Lower leg skin (tissue), 3 donors: Measurements from ENCODE around the gene MYO3B.

Source experiments
- POLR2A ChIP-seq, 2 donors: fragments of 450-650 bp; IDR thresholded peaks; one replicate each; pipeline ENCODE4 v1.6.1; 2016 to 2017; ENCODE audit warnings: antibody characterized with exemption in 2 of 2, mild to moderate bottlenecking in 1 of 2, moderate library complexity in 1 of 2
- TF ChIP-seq, protein P1 (sequence below), 3 donors: fragments of 450-650 bp; IDR thresholded peaks; one replicate each; pipeline ENCODE4 v1.5.1; 2016; ENCODE audit warnings: antibody characterized with exemption in 3 of 3, mild to moderate bottlenecking in 3 of 3, moderate library complexity in 2 of 3

DNA sequence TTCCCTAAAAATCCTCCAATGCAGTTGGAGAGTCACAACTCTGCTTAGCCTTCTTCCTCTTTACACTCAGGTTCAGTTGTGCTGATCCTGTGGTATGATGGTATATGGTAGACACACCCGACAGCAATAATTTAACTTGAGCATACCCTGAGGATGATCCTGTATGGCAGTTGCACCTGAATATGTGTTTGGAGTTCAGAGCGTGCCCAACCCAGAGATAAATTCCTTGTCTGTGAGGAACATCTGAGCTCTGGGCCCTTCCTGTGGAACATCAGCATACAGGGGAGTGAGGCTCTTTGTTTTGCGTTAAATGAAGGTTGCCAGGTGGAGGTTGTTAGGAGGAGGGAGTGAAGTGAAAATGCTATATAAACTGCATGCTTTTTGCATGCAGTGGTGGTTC, 187.7 kb downstream of the MYO3B start:
- TF ChIP-seq, protein P1, sequence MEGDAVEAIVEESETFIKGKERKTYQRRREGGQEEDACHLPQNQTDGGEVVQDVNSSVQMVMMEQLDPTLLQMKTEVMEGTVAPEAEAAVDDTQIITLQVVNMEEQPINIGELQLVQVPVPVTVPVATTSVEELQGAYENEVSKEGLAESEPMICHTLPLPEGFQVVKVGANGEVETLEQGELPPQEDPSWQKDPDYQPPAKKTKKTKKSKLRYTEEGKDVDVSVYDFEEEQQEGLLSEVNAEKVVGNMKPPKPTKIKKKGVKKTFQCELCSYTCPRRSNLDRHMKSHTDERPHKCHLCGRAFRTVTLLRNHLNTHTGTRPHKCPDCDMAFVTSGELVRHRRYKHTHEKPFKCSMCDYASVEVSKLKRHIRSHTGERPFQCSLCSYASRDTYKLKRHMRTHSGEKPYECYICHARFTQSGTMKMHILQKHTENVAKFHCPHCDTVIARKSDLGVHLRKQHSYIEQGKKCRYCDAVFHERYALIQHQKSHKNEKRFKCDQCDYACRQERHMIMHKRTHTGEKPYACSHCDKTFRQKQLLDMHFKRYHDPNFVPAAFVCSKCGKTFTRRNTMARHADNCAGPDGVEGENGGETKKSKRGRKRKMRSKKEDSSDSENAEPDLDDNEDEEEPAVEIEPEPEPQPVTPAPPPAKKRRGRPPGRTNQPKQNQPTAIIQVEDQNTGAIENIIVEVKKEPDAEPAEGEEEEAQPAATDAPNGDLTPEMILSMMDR (IDR thresholded peaks at IDR 0.05), result no peak
- TF ChIP-seq POLR2A (IDR thresholded peaks at IDR 0.05), result no peak
